ENCODE measurements around the gene TBCEL. TPM values are rescaled to one million over a fixed set of nuclear protein-coding genes. Genes with fewer than 3 reads are reported as not detected.

Gene TBCEL
- total and polyA plus RNA-seq, 2 donors (not counting 3 experiments of a cell fraction or from before 2014, with no cell fraction given): 5.6 to 19.5 TPM

DNA sequence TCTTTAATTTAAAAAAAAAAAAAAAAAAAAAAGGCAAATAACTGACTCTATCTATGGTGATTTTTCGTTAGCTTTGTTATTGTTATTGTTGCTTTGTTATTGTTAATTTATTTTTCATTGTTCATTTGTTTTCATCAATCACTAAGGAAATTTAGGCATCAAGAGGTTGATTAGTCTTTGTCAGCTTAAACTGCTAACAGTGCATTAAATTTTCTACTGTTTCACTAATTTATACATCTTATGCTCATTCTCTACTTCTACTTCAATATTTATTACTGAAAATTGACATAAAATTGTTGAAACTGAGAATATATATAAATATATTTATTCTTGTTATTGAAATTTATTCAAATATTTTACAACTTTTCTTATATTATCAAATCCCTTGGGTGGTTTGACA is 24.0 kb downstream of the TBCEL start:
- H3K9me1 ChIP-seq (replicated peaks; ENCODE audit: control insufficient read depth, extremely low read depth, insufficient read depth, low read length): no peaks in the 10 kb centered on the region
- ChIA-PET CTCF (no interaction called here), POLR2A (no interaction called here)
- no peak overlapping the region for H2AFZ ChIP-seq (ENCODE audit: low read depth, low read length)
- no TSS peak for BruUV-seq (replicated peaks)
- dilution Hi-C loops (cut with MboI; ENCODE audit: extremely low pct_ligation_motif_present, low sequenced_read_pairs): no loop called here
- no peak overlapping the region for H3K9ac ChIP-seq (replicated peaks; ENCODE audit: extremely low read depth, insufficient read depth, low read length)
- H3K27me3 ChIP-seq (ENCODE audit: control insufficient read depth in 2 of 2, insufficient read depth in 2 of 2, low read length in 2 of 2): no peaks in the 10 kb centered on the region
- peaks cover 2% of the 10 kb centered on the region for H4K20me1 ChIP-seq (replicated peaks; ENCODE audit: control insufficient read depth, extremely low read depth, insufficient read depth, low read length)
- H3K36me3 ChIP-seq (ENCODE audit: control insufficient read depth in 2 of 2, extremely low read depth in 1 of 2, insufficient read depth in 2 of 2, low read length in 2 of 2): peaks cover 0 to 3% of the 10 kb centered on the region in 2 experiments
- no peaks in the 10 kb centered on the region for H3K79me2 ChIP-seq (ENCODE audit: control insufficient read depth, insufficient read depth, low read length)
- no peak for TF ChIP-seq FOS (IDR thresholded peaks at IDR 0.05; ENCODE audit: borderline replicate concordance, insufficient read depth, low read length)
- TF ChIP-seq, protein P1, sequence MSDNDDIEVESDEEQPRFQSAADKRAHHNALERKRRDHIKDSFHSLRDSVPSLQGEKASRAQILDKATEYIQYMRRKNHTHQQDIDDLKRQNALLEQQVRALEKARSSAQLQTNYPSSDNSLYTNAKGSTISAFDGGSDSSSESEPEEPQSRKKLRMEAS (IDR thresholded peaks at IDR 0.05; ENCODE audit: insufficient read depth, insufficient read length): no peak
- no peak for TF ChIP-seq MYC (IDR thresholded peaks at IDR 0.05; ENCODE audit: low read depth, low read length)
- TF ChIP-seq EZH2 (IDR thresholded peaks at IDR 0.05; ENCODE audit: borderline replicate concordance, low read depth, low read length, severe bottlenecking): no peak
- TF ChIP-seq, protein P2, sequence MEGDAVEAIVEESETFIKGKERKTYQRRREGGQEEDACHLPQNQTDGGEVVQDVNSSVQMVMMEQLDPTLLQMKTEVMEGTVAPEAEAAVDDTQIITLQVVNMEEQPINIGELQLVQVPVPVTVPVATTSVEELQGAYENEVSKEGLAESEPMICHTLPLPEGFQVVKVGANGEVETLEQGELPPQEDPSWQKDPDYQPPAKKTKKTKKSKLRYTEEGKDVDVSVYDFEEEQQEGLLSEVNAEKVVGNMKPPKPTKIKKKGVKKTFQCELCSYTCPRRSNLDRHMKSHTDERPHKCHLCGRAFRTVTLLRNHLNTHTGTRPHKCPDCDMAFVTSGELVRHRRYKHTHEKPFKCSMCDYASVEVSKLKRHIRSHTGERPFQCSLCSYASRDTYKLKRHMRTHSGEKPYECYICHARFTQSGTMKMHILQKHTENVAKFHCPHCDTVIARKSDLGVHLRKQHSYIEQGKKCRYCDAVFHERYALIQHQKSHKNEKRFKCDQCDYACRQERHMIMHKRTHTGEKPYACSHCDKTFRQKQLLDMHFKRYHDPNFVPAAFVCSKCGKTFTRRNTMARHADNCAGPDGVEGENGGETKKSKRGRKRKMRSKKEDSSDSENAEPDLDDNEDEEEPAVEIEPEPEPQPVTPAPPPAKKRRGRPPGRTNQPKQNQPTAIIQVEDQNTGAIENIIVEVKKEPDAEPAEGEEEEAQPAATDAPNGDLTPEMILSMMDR (IDR thresholded peaks at IDR 0.05; ENCODE audit: extremely low read depth in 1 of 2, insufficient read depth in 1 of 2, low read depth in 1 of 2, low read length in 2 of 2): no peak
- no peak for TF ChIP-seq POLR2AphosphoS5 (IDR thresholded peaks at IDR 0.05; ENCODE audit: insufficient read depth, low read depth, low read length)
- H3K4me1 ChIP-seq (ENCODE audit: control insufficient read depth, extremely low read depth, insufficient read depth, low read length): no peaks in the 10 kb centered on the region
- H3K4me3 ChIP-seq (replicated peaks in 1 of 3; ENCODE audit: insufficient read depth in 1 of 3, low read depth in 1 of 3, low read length in 3 of 3): no peak overlapping the region
- no peak overlapping the region for H3K4me2 ChIP-seq (ENCODE audit: insufficient read depth, low read length)
- DNase-seq (ENCODE audit: low read depth, low spot score): no peak
- no peak overlapping the region for H3K27ac ChIP-seq (ENCODE audit: insufficient read depth, low read depth, low read length)
- H3K9me3 ChIP-seq (replicated peaks; ENCODE audit: control insufficient read depth, insufficient read depth, low read length): no peaks in the 10 kb centered on the region
- no peak for FAIRE-seq
- intact Hi-C loops (cut with micrococcal nuclease): no loop called here

Measured in endothelial cell of umbilical vein (primary cell).